ENCODE data around the gene KCND3.

The KCND3 gene

GRCh38 chr1:111878649-111879048, 110.8 kb downstream of the KCND3 start:
- no peak for DNase-seq

- no peak for DNase-seq
These were observed 111.4 kb downstream of the KCND3 start for GRCh38 chr1:111878091-111878490.

DNA sequence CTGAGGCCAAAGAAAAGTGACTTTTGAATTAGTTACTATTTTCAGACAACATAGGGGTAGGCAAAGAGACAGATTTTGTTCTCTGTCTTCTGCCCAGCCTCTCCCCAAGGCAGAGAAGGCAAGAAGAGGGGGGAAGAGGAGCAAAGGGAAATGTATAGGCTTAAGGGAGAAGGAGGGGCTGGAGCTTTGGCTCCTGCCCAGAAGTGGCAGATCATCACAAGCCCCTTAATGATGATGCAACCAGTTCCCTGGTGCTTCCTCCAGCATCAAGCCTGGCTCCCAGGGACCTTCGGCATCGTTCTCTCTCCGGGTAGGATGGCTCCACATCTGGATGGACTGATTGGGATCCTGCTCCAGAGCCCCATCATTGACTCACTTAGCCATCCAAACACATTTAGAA, 112.8 kb downstream of the KCND3 start:
- no peak for DNase-seq

DNA sequence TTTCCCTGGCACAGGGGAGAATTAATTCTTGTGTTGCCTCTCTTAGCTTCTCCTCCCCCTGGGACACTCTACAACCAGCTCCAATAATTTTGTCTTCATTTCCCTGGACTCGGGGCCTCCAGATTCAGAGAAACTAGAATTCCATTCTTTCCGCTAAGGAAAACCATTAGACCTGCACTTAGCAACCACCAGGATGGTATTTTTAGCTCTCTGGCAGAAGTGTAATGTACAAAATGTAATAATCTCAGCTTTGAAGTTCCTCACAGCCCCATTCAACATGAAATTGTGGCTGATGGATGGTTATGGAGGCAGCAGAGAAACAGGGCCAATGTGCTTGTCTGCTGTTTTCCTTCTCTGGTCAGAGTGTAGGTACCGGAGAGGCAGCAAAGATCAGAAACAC, 113.8 kb downstream of the KCND3 start:
- DNase-seq, result no peak

DNA sequence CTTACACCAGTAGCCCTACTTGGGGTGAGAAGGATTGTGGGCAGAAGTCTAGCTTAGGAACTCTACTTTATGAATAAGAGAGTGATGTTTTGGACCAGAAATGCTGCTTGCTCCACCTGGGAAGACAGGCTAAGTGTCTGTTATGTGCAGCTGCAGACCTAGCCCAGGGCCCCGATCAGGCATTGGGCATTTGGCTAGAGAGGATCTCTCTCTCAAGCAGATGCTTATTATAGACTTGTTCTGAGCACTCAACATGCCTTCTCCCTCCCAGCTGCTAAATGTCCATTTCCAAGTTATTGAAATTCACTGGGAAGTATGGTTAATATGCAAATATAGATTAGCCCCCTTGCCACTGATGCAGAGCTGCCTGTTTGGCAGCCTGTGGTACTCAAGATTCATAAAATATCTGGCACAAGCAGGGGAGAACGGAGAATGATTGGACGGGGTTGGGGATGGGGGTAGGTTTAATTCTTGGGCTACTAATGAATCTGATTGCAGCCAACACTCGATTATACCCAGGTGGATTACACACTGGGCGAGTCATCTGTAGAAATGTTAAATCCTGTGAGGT, 115.9 kb downstream of the KCND3 start:
- DNase-seq, result no peak

DNA sequence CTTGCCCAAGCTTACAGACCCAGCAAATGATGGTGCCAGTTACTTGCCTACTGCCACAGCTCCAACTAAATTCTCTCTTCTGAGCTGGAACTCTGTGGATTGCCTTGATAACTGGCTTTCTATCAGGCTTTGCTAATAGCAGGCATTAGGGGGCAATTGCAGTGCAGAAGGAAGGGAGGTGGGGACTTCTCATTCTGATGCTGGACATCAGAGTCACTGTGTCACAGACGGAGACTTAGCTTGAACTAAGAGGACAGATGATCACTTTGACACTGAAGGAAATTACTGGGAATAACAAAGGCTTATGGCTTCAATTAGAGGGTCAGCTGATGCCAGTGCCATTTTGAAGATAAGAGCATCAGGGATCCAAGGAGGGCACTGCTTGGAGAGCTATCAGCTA, 119.3 kb downstream of the KCND3 start:
- DNase-seq, result no peak

GRCh38 chr1:111867868-111868440, 121.5 kb downstream of the KCND3 start:
- DNase-seq, result no peak

DNA sequence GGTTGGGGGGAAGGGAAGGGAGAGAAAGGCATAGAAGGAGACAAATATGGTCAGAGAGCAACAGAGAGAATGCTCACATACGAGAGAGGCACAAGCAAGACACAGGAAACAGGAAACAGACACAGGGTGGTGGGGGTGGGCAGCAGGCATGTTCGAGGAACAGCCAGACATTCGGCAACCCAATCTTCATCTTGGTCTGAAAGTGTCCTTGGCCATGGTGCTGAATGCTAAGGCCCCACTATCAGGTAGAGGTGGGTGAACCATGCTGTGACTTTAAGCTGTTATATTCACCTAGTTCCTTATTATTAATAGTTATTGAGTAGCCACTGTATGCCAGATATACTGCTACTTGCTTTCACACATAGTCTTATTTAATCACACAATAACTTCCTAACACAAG, 124.6 kb downstream of the KCND3 start:
- DNase-seq, result peak; percentile 1

GRCh38 chr1:111863401-111863800, 126.1 kb downstream of the KCND3 start:
- no peak for DNase-seq

DNA sequence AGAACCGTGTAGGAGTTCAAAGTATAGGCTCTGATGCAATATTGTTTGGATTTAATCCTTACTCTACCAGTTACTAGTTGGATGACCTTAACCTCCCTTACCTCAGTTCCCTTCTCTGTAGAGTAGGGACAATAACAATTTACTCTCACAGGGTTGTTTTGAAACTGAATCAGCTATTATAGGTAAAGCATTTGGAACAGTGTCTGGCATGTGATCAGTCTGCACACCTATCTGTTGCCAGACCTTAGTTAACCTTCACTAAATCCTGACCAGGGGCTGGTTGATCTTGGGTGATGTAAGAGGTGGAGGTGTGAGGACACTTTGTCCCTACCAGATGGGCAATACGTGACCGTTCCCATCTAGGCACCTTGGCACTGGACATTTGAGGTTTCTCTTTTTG, 126.9 kb downstream of the KCND3 start:
- DNase-seq, result no peak

DNA sequence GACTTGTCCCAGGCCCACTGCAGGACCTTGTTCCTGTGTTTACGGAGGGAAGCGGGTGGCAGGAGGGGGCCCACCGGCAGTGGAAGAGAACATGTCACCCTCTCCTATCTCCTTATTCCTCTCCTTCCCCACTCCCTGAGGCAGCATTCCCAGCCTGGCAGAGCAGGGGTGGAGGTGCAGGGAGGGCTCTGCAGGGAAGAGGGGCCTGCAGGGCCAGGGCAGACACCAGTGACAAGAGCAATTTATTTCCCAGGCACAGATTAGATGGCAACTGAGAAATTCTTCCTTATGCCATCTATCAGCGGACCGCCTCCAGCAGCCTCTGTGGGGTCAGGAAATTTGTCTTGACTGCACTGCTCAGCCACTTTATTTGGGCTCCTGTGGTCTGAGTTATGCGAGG, 127.9 kb downstream of the KCND3 start:
- no peak for DNase-seq

GRCh38 chr1:111857194-111857651, 132.2 kb downstream of the KCND3 start:
- DNase-seq, result no peak

DNA sequence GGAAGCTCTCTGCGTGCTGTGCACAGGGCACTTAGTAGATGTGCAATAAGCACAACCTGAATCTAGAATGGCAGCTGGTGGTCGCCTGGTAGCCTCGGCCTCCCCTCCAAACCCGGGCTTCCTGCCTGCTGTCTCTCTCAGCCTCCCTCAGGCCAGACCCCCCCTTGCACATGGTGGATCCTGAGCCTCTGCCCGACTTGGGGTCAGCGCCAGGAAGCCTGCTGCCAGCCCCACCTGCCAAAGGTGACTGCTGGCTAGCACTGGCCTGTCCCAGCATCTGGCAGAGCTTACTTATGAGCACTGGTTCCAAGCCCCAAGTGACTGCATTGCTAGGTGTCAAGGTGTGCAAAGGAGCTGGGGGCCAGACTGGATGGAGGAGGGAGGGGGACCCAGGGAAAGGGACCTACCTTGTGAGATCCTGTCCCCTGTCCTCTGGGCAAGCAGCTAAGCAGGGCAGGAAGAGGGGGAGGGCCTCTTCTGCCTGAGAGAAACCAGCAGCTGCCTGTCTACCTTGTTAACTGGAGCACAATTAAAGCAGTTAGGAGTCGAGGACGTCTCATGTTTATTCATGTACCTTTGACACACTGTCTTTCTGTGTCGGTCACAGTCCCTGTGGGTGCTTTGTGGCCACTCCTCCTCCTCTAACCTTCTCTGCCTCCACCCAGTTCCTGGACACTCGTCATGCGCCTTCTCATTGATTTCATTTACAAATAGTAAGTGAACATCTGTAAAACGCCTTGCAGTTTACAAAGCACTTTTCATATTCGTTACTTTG, 132.9 kb downstream of the KCND3 start:
- no peak for DNase-seq

DNA sequence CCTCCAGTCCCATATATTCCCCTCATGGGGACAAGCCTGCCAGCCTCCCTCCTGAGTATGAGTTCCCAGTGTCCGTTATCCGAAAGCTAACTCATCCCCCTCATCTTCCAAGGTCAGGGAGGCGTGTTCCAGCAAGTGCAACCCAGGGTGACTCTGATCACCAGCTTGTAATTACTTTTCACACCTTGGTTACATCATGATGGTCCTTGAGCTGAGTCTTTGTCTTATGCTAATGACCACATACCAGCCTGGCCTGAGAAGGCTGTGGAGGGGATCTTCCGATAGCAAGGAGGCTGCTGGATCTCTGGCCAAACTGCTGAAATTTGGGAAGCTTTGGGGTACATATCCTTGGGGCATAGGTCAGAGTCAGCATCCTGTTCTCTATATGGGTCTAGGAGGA, 134.2 kb downstream of the KCND3 start:
- no peak for DNase-seq

- no peak for DNase-seq
These were observed 137.2 kb downstream of the KCND3 start for GRCh38 chr1:111852261-111852721.

DNA sequence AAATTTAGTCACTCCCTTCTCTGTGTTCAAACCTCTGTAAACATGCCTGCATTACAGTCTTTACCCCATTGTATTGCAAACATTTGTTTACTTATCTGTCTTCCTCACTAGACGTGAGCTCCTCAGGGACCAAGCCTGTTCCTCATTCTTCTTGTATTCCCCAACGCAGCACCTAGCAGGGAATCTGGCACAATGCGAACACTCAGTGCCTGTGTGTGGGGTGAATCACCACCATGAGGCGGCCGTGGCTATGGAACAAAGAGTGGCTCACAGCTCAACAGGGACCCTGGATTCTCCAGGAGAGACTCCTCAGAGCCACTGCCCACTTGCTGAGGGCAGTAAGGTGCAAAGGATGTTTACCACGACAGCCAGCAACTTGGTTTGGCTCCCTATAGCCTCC, 137.9 kb downstream of the KCND3 start:
- no peak for DNase-seq

DNA sequence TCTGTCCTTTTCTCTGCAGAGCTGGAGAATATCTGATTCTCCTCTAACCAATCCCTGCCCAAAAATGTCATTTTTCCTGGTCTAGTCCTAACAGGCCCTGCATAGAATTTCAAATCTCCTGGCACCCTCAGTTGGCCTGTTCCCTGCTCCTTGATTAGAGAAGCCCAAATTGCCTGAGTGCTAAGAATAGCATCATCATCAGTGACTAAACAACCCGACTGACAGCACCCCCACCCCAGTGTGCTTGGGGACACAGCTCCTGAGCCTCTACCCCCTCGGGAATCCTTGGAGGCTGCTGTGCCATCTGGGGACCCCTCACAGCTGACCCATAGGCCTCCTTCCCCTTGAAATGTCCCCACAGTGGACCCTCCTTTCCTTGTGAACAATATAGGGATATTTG, 139.4 kb downstream of the KCND3 start:
- no peak for DNase-seq

DNA sequence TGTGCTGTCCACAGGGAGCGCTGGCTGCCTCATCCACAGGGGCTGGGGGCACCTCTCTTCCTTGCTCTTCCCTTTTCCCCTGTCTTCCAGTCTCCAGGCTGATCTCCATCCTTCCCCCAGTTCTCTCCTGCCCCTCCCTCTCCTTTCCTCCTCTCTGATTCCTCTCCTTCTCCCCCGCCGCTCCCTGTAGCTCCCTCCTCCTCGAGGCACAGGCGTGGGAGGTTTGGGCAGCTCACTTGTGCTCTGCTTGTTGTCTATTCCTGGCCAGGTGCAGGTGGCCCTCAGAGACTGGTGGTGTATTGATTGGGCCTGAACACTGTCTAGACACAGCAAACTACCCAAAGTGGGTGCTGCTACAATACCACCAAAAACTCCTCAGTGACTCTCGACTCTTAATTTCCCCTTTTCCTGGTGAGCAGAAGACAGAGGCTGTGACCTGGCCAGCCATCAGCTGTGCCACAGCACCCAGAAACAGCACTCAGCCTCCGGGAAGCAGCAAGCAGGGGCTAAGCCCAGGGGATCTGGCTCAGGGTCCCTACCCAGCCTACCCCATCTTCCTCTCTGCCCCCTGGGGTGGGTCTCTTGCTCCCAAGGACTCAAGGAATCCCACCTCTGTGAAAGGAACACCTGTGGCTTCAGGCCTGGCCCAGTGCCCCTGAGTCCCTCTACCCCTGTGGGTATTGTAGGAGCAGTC, 140.5 kb downstream of the KCND3 start:
- DNase-seq, result no peak

- DNase-seq, result no peak
These were observed 142.0 kb downstream of the KCND3 start for GRCh38 chr1:111847466-111847865.

- no peak for DNase-seq
These were observed 142.6 kb downstream of the KCND3 start for GRCh38 chr1:111846842-111847241.

DNA sequence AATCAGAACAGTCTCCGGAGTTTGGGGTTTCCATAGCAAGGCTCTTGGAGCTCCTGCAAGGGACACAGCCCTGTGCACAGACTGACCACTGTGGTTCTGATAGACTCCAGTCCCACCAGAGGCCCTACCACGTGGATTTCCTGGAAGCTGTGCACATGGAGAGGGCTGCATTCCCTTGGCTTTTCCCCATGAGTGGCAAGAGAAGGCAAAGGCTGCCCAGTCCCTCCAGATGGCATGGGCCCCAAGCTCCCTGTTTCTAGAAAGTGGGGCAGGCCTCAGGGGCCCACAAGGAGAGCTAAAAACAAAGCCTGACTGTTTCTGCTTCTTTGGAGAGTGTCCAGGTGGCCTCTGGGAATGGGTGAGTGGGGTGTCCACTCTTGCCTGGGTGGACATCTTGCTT, 146.3 kb downstream of the KCND3 start:
- DNase-seq, result no peak

DNA sequence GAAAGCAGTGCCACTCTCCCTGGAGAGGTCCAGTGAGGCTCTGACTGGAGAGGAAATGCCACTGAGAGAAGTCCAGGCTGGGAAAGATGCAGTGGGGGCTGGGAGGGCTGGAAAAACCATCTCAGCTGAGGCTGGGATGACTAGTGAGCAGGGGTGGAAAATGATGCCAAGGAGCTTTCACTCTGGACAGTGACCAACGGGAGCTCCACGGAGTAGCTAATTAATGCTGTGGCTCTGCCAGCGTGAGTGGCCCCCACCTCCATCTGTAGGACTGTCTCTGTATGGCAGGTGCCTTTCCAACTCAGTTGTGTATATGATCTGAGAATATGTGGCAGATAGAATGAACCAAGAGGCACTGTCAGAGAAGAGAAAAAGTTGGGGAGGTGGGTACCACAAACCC, 147.1 kb downstream of the KCND3 start:
- DNase-seq, result no peak

GRCh38 chr1:111841746-111842145, 147.7 kb downstream of the KCND3 start:
- DNase-seq, result no peak

DNA sequence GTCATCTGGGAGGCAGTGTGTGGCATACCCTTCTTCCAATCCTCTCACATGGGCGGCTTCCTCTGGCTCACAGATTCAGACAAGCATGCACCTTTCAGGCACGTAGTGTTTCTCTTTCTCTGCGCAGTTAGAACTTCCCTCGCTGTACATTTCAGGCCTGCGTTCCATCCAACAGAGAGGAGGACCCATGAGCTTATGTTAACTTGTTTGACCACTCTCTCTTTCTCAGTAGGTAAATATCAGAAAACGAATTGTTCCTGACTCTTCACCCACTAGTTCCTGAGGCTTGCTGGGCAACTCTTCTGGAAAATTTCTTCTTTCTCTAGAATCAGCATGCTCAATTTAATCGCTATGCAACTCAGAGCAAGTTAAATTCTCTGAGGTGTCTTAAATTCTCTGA, 148.3 kb downstream of the KCND3 start:
- DNase-seq, result no peak

Data from fibroblast of upper back skin (primary cell).